Memory B cell (primary cell): ENCODE data around the gene ZNF808.
"Not testable (repeated sequence)": the region's sequence is repeated elsewhere in the genome, so short reads cannot be mapped to it uniquely, and the experiment has no call there.

ENCODE experiments used
- ATAC-seq: fragments of 150-1000 bp; cut with Tn5 transposase; 2 replicates; pipeline ENCODE4 v1.10.0; 2021; ENCODE audit warnings: low read depth, mild to moderate bottlenecking, moderate library complexity
- DNase-seq, 2 donors: peaks; one replicate each; pipeline ENCODE4 v3.0.0; 2022; ENCODE audit warnings: low spot score in 2 of 2
- H3K27ac Mint-ChIP-seq: one replicate; pipeline ENCODE4 v1.8.0; 2022; ENCODE audit warnings: mild to moderate bottlenecking, moderate library complexity, mixed read lengths
- H3K27me3 Mint-ChIP-seq: one replicate; pipeline ENCODE4 v1.8.0; 2022; ENCODE audit warnings: mixed read lengths
- H3K36me3 Mint-ChIP-seq: one replicate; pipeline ENCODE4 v1.8.0; 2022; ENCODE audit warnings: mild to moderate bottlenecking, mixed read lengths
- H3K4me1 Mint-ChIP-seq: one replicate; pipeline ENCODE4 v1.8.0; 2022; ENCODE audit warnings: mixed read lengths
- H3K4me3 Mint-ChIP-seq: one replicate; pipeline ENCODE4 v1.8.0; 2022; ENCODE audit warnings: mild to moderate bottlenecking, moderate library complexity, mixed read lengths
- H3K9me3 Mint-ChIP-seq: one replicate; pipeline ENCODE4 v1.8.0; 2022; ENCODE audit warnings: mixed read lengths

ZNF808 gene

GRCh38 chr19:52519175-52519574 is 8.3 kb upstream of the ZNF808 start:
- H3K27ac Mint-ChIP-seq, H3K36me3 Mint-ChIP-seq, H3K9me3 Mint-ChIP-seq, ATAC-seq, H3K4me1 Mint-ChIP-seq, H3K4me3 Mint-ChIP-seq, DNase-seq, H3K27me3 Mint-ChIP-seq: not testable (repeated sequence)

GRCh38 chr19:52520013-52520412 is 7.5 kb upstream of the ZNF808 start:
- Mint-ChIP-seq H3K27ac (no peak overlapping the region), H3K9me3 (peaks cover 8% of the 10 kb centered on the region), H3K36me3 (peaks cover 3% of the 10 kb centered on the region), H3K27me3 (peaks cover 10% of the 10 kb centered on the region), H3K4me1 (no peaks in the 10 kb centered on the region), H3K4me3 (no peak overlapping the region)
- ATAC-seq: no peak
- no peak for DNase-seq

- DNase-seq: no peak
- peaks cover 5% of the 10 kb centered on the region for H3K4me1 Mint-ChIP-seq
- peaks cover 10% of the 10 kb centered on the region for H3K27me3 Mint-ChIP-seq
- peaks cover 3% of the 10 kb centered on the region for H3K36me3 Mint-ChIP-seq
- no peak for ATAC-seq
- no peak overlapping the region for H3K4me3 Mint-ChIP-seq
- H3K27ac Mint-ChIP-seq: no peak overlapping the region
- H3K9me3 Mint-ChIP-seq: peaks cover 4% of the 10 kb centered on the region
Measured at GRCh38 chr19:52522551-52522950, 4.9 kb upstream of the ZNF808 start.

GRCh38 chr19:52524086-52524485 is 3.4 kb upstream of the ZNF808 start:
- Mint-ChIP-seq H3K27me3 (peaks cover 10% of the 10 kb centered on the region), H3K4me1 (peaks cover 14% of the 10 kb centered on the region), H3K9me3 (peaks cover 7% of the 10 kb centered on the region), H3K4me3 (no peak overlapping the region), H3K36me3 (peaks cover 10% of the 10 kb centered on the region), H3K27ac (no peak overlapping the region)
- ATAC-seq (no peak), DNase-seq (no peak)

- no peak for ATAC-seq
- H3K4me3 Mint-ChIP-seq: peak overlapping the region; percentile 99
- no peaks in the 10 kb centered on the region for H3K27me3 Mint-ChIP-seq
- no peak for DNase-seq
- peaks cover 14% of the 10 kb centered on the region for H3K36me3 Mint-ChIP-seq
- peaks cover 3% of the 10 kb centered on the region for H3K9me3 Mint-ChIP-seq
- peaks cover 14% of the 10 kb centered on the region for H3K4me1 Mint-ChIP-seq
- H3K27ac Mint-ChIP-seq: peak overlapping the region; percentile 97
Measured at GRCh38 chr19:52527956-52528351, 486 bp downstream of the ZNF808 start.

GRCh38 chr19:52532480-52532879 is 5.0 kb downstream of the ZNF808 start:
- Mint-ChIP-seq H3K27ac (no peak overlapping the region), H3K4me3 (no peak overlapping the region), H3K36me3 (peaks cover 18% of the 10 kb centered on the region), H3K9me3 (peaks cover 6% of the 10 kb centered on the region), H3K27me3 (no peaks in the 10 kb centered on the region), H3K4me1 (peaks cover 19% of the 10 kb centered on the region)
- ATAC-seq: no peak
- no peak for DNase-seq

- ATAC-seq: no peak
- Mint-ChIP-seq H3K4me1 (peaks cover 15% of the 10 kb centered on the region), H3K27ac (no peak overlapping the region), H3K36me3 (peaks cover 15% of the 10 kb centered on the region), H3K27me3 (no peaks in the 10 kb centered on the region), H3K9me3 (peaks cover 2% of the 10 kb centered on the region), H3K4me3 (no peak overlapping the region)
- no peak for DNase-seq
Measured at GRCh38 chr19:52533901-52534300, 6.4 kb downstream of the ZNF808 start.

- H3K4me1 Mint-ChIP-seq: peaks cover 15% of the 10 kb centered on the region
- DNase-seq (peak in 1 of 2 donors; percentile 2), ATAC-seq (peak; percentile 1)
- H3K4me3 Mint-ChIP-seq: peak overlapping the region; percentile 89
- peaks cover 16% of the 10 kb centered on the region for H3K36me3 Mint-ChIP-seq
- not testable (repeated sequence) for H3K27ac Mint-ChIP-seq, H3K27me3 Mint-ChIP-seq, H3K9me3 Mint-ChIP-seq
Measured at GRCh38 chr19:52535385-52535770, 7.9 kb downstream of the ZNF808 start.

- peak overlapping the region; percentile 77 for H3K27ac Mint-ChIP-seq
- peaks cover 15% of the 10 kb centered on the region for H3K4me1 Mint-ChIP-seq
- DNase-seq (peak; percentile 77 to 81), ATAC-seq (peak; percentile 96)
- H3K27me3 Mint-ChIP-seq: no peaks in the 10 kb centered on the region
- H3K4me3 Mint-ChIP-seq: peak overlapping the region; percentile 89
- peaks cover 18% of the 10 kb centered on the region for H3K36me3 Mint-ChIP-seq
- H3K9me3 Mint-ChIP-seq: peaks cover 2% of the 10 kb centered on the region
Measured at GRCh38 chr19:52535771-52536447, 8.4 kb downstream of the ZNF808 start.

GRCh38 chr19:52536448-52536800 is 9.0 kb downstream of the ZNF808 start:
- Mint-ChIP-seq H3K4me1 (peaks cover 15% of the 10 kb centered on the region), H3K36me3 (peaks cover 20% of the 10 kb centered on the region), H3K4me3 (peak overlapping the region; percentile 89), H3K9me3 (peaks cover 2% of the 10 kb centered on the region), H3K27me3 (no peaks in the 10 kb centered on the region), H3K27ac (peak overlapping the region; percentile 77)
- peak in 1 of 2 donors; percentile 7 for DNase-seq
- ATAC-seq: peak; percentile 29

GRCh38 chr19:52538815-52539214 is 11.3 kb downstream of the ZNF808 start:
- not testable (repeated sequence) for H3K27ac Mint-ChIP-seq, ATAC-seq, DNase-seq, H3K4me3 Mint-ChIP-seq, H3K27me3 Mint-ChIP-seq, H3K9me3 Mint-ChIP-seq
- peaks cover 15% of the 10 kb centered on the region for H3K4me1 Mint-ChIP-seq
- peaks cover 29% of the 10 kb centered on the region for H3K36me3 Mint-ChIP-seq

GRCh38 chr19:52541176-52541575 is 13.7 kb downstream of the ZNF808 start:
- peaks cover 37% of the 10 kb centered on the region for H3K36me3 Mint-ChIP-seq
- not testable (repeated sequence) for H3K9me3 Mint-ChIP-seq, H3K27me3 Mint-ChIP-seq, H3K27ac Mint-ChIP-seq, H3K4me3 Mint-ChIP-seq, ATAC-seq, DNase-seq
- H3K4me1 Mint-ChIP-seq: peaks cover 15% of the 10 kb centered on the region

GRCh38 chr19:52541608-52542007 is 14.1 kb downstream of the ZNF808 start:
- Mint-ChIP-seq H3K4me1 (peaks cover 11% of the 10 kb centered on the region), H3K4me3 (no peak overlapping the region), H3K27ac (no peak overlapping the region)

GRCh38 chr19:52542541-52542940 is 15.1 kb downstream of the ZNF808 start:
- H3K4me3 Mint-ChIP-seq, DNase-seq, H3K27me3 Mint-ChIP-seq, H3K9me3 Mint-ChIP-seq, H3K4me1 Mint-ChIP-seq, ATAC-seq, H3K27ac Mint-ChIP-seq: not testable (repeated sequence)
- peaks cover 44% of the 10 kb centered on the region for H3K36me3 Mint-ChIP-seq

More at GRCh38 chr19:52541608-52542007, 14.1 kb downstream of the ZNF808 start:
- no peak for DNase-seq
- H3K27me3 Mint-ChIP-seq: no peaks in the 10 kb centered on the region
- ATAC-seq: no peak
- H3K9me3 Mint-ChIP-seq: peaks cover 6% of the 10 kb centered on the region
- peaks cover 42% of the 10 kb centered on the region for H3K36me3 Mint-ChIP-seq
